ENCODE measurements around the gene PPP1R9A. TPM values are rescaled to one million over a fixed set of nuclear protein-coding genes. Genes with fewer than 3 reads are reported as not detected.

Gene PPP1R9A
- total RNA-seq, 1 donor from 2014 or later = 57.2 TPM

- H3K4me3 Mint-ChIP-seq (ENCODE audit: low read depth) = no peak overlapping the region
- no peak for TF ChIP-seq CTCF (IDR thresholded peaks at IDR 0.05; ENCODE audit: unreplicated experiment)
- H3K4me1 Mint-ChIP-seq (ENCODE audit: low read depth) = peaks cover 6% of the 10 kb centered on the region
- DNase-seq (ENCODE audit: low spot score, unreplicated experiment) = no peak
- peaks cover 14% of the 10 kb centered on the region for H3K27me3 Mint-ChIP-seq
- no peak overlapping the region for H3K27ac Mint-ChIP-seq
- H3K36me3 Mint-ChIP-seq (ENCODE audit: insufficient read depth) = no peaks in the 10 kb centered on the region
- no peaks in the 10 kb centered on the region for H3K9me3 Mint-ChIP-seq (ENCODE audit: low read depth)
Observed at GRCh38 chr7:95320651-95321050, 413.3 kb downstream of the PPP1R9A start.

GRCh38 chr7:95321720-95322119, 414.3 kb downstream of the PPP1R9A start:
- DNase-seq (ENCODE audit: low spot score, unreplicated experiment) = no peak
- Mint-ChIP-seq H3K4me3 (ENCODE audit: low read depth) (no peak overlapping the region), H3K4me1 (ENCODE audit: low read depth) (peaks cover 6% of the 10 kb centered on the region), H3K27me3 (peaks cover 21% of the 10 kb centered on the region), H3K9me3 (ENCODE audit: low read depth) (peaks cover 3% of the 10 kb centered on the region), H3K36me3 (ENCODE audit: insufficient read depth) (no peaks in the 10 kb centered on the region), H3K27ac (no peak overlapping the region)
- no peak for TF ChIP-seq CTCF (IDR thresholded peaks at IDR 0.05; ENCODE audit: unreplicated experiment)

GRCh38 chr7:95322396-95322795, 415.0 kb downstream of the PPP1R9A start:
- Mint-ChIP-seq H3K27ac (no peak overlapping the region), H3K9me3 (ENCODE audit: low read depth) (peaks cover 3% of the 10 kb centered on the region), H3K27me3 (peaks cover 21% of the 10 kb centered on the region), H3K36me3 (ENCODE audit: insufficient read depth) (no peaks in the 10 kb centered on the region), H3K4me3 (ENCODE audit: low read depth) (no peak overlapping the region), H3K4me1 (ENCODE audit: low read depth) (peaks cover 6% of the 10 kb centered on the region)
- DNase-seq (ENCODE audit: low spot score, unreplicated experiment) = no peak
- TF ChIP-seq CTCF (IDR thresholded peaks at IDR 0.05; ENCODE audit: unreplicated experiment) = no peak

GRCh38 chr7:95322854-95323253, 415.5 kb downstream of the PPP1R9A start:
- Mint-ChIP-seq H3K27ac (no peak overlapping the region), H3K4me3 (ENCODE audit: low read depth) (no peak overlapping the region), H3K4me1 (ENCODE audit: low read depth) (peaks cover 3% of the 10 kb centered on the region), H3K36me3 (ENCODE audit: insufficient read depth) (no peaks in the 10 kb centered on the region), H3K9me3 (ENCODE audit: low read depth) (peaks cover 3% of the 10 kb centered on the region), H3K27me3 (peaks cover 21% of the 10 kb centered on the region)
- TF ChIP-seq CTCF (IDR thresholded peaks at IDR 0.05; ENCODE audit: unreplicated experiment) = no peak
- DNase-seq (ENCODE audit: low spot score, unreplicated experiment) = no peak

GRCh38 chr7:95323410-95324129, 416.2 kb downstream of the PPP1R9A start:
- TF ChIP-seq CTCF (IDR thresholded peaks at IDR 0.05; ENCODE audit: unreplicated experiment) = no peak
- H3K4me3 Mint-ChIP-seq (ENCODE audit: low read depth) = no peak overlapping the region
- H3K27me3 Mint-ChIP-seq = peaks cover 21% of the 10 kb centered on the region
- H3K9me3 Mint-ChIP-seq (ENCODE audit: low read depth) = peaks cover 3% of the 10 kb centered on the region
- H3K36me3 Mint-ChIP-seq (ENCODE audit: insufficient read depth) = no peaks in the 10 kb centered on the region
- no peak for DNase-seq (ENCODE audit: low spot score, unreplicated experiment)
- no peaks in the 10 kb centered on the region for H3K4me1 Mint-ChIP-seq (ENCODE audit: low read depth)
- no peak overlapping the region for H3K27ac Mint-ChIP-seq

Measured in progenitor cell of endocrine pancreas (in vitro differentiated cells).